ENCODE results near the gene BRINP3.

Gene BRINP3

DNA sequence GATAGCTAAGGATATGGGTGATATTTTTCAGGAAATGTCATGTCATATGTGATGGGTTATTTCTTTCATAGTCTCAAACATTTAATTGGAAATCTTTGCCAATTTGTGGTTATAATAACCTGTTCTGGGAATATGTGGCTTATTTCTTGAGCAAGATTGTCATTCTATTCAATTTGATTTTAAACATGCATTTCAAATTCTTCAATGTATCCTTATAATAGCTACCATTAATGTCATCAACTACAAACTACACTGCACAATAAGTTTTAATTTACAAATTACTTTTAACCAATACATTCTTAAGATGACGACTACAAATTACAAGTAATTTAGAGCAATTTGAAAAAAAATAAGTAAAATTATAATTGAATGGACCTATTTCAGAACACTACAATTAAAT is 164.9 kb downstream of the BRINP3 start:
- ATAC-seq (no peak), DNase-seq (no peak)
- Mint-ChIP-seq H3K4me1 (no peaks in the 10 kb centered on the region), H3K27me3 (no peaks in the 10 kb centered on the region), H3K4me3 (no peak overlapping the region), H3K27ac (no peak overlapping the region), H3K9me3 (peaks cover 0 to 7% of the 10 kb centered on the region in 2 donors)

DNA sequence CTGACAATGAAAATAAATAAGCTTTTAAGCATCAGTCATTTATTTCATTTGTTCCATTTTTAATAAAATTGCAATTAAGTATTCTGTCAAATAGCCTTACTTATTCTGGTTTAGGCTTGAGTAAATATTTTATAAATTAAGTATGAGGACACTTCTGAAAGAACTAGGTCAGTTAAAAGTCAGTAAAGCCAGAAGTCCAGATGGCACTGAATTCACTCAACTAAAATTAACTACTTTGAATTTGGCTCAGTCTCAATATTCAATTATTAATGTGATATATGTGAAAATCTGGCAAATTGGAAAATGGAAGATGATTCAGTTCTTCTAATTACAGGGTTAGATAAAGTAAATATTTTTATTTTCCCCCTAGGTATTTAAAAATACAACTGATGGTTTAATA is 174.2 kb downstream of the BRINP3 start:
- Mint-ChIP-seq H3K4me1 (no peaks in the 10 kb centered on the region), H3K27me3 (no peaks in the 10 kb centered on the region), H3K27ac (no peak overlapping the region), H3K9me3 (peaks cover 7 to 11% of the 10 kb centered on the region in 2 donors), H3K4me3 (no peak overlapping the region)
- ATAC-seq (no peak), DNase-seq (no peak)

DNA sequence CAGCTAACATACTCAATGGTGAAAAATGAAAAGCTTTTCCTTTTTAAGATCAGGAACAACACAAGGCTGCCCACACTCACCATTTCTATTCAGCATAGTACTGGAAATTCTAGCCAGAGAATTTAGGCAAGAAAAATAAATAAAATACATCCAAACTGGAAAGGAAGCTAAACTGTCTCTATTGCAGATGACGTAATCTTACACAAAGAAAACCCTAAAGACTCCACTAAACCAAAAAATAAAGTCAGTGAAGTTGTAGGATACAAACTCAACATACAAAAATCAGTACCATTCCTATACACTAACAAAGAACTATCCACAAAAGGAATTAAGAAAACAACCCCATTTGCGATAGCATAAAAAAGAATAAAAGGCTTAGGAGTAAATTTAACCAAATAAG is 181.2 kb downstream of the BRINP3 start:
- no peak for DNase-seq
- no peak overlapping the region for H3K27ac Mint-ChIP-seq
- no peaks in the 10 kb centered on the region for H3K27me3 Mint-ChIP-seq
- H3K9me3 Mint-ChIP-seq = peaks cover 0 to 16% of the 10 kb centered on the region in 2 donors
- ATAC-seq = no peak
- no peaks in the 10 kb centered on the region for H3K4me1 Mint-ChIP-seq
- no peak overlapping the region for H3K4me3 Mint-ChIP-seq

DNA sequence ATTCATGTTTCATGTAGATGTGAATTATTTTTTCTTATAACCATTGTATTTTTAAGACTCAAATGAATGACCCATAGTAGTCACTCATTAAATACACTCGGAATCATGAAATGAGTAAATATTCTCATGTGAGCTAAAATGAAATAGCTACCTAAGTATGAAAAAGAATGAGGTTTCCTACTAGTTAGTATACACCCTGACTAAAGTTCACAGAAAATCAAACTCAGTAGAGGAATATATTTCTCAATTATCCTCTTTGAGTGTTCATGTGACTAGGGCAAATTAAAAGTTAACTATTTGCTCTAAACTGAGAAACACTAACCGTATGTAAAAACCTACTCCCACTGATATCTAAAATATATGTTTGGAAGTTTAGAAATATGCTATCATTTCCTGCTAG is 187.8 kb downstream of the BRINP3 start:
- no peak for ATAC-seq
- H3K27ac Mint-ChIP-seq = no peak overlapping the region

DNA sequence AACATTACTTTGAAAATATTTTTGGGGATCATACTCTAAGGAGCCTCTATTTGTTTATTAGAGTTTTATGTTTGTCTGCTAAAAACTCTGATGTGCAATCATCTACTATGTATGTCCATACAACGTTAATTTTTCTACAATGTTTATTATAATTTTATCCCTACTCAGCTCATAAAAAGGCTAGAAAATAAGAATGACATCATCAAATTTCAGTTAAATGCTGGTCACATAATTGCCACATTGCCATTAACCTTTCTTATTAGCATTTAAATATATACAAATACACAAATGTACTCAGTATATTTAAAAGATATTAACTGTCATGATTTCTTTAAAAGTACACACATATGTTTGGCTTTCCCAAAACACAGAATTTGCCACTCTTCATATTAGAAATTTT is 191.6 kb downstream of the BRINP3 start:
- peaks cover 5 to 8% of the 10 kb centered on the region in 2 donors for H3K9me3 Mint-ChIP-seq
- no peaks in the 10 kb centered on the region for H3K4me1 Mint-ChIP-seq
- H3K27me3 Mint-ChIP-seq = no peaks in the 10 kb centered on the region
- DNase-seq (no peak), ATAC-seq (no peak)
- no peak overlapping the region for H3K4me3 Mint-ChIP-seq
- H3K27ac Mint-ChIP-seq = no peak overlapping the region

More for the DNA sequence above, 187.8 kb downstream of the BRINP3 start:
- no peak for DNase-seq
- no peaks in the 10 kb centered on the region for H3K27me3 Mint-ChIP-seq
- H3K4me1 Mint-ChIP-seq = no peaks in the 10 kb centered on the region
- H3K9me3 Mint-ChIP-seq = peaks cover 5 to 8% of the 10 kb centered on the region in 2 donors
- no peak overlapping the region for H3K4me3 Mint-ChIP-seq

- no peak for DNase-seq
- H3K27ac Mint-ChIP-seq = no peak overlapping the region
- no peaks in the 10 kb centered on the region for H3K27me3 Mint-ChIP-seq
- peaks cover 0 to 4% of the 10 kb centered on the region in 2 donors for H3K9me3 Mint-ChIP-seq
- no peak for ATAC-seq
- H3K4me3 Mint-ChIP-seq = no peak overlapping the region
- H3K4me1 Mint-ChIP-seq = no peaks in the 10 kb centered on the region
Measured at GRCh38 chr1:190277107-190277506, 200.6 kb downstream of the BRINP3 start.

DNA sequence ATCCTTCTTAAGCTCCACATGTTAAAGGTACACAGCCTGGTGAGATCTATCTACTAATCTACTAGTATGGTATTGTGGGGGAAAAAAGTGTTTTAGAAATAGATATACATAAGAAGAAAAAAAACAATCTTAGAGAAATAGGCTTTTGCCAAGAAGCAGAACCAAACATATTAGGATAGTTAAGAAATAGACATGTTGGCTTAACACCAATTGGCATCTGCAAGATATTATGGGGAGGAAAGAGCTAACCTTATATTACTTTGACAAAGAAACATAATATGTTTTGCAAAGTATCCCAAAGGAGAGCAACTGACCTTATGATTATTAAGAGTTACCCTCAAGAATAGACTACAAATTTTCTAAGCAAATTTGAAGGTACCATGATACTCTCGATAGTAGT is 202.9 kb downstream of the BRINP3 start:
- no peaks in the 10 kb centered on the region for H3K27me3 Mint-ChIP-seq
- ATAC-seq (no peak), DNase-seq (no peak)
- H3K4me1 Mint-ChIP-seq = no peaks in the 10 kb centered on the region
- no peak overlapping the region for H3K27ac Mint-ChIP-seq
- no peak overlapping the region for H3K4me3 Mint-ChIP-seq
- H3K9me3 Mint-ChIP-seq = no peaks in the 10 kb centered on the region

GRCh38 chr1:190273161-190273560 is 204.5 kb downstream of the BRINP3 start:
- ATAC-seq = no peak
- no peaks in the 10 kb centered on the region for H3K27me3 Mint-ChIP-seq

DNA sequence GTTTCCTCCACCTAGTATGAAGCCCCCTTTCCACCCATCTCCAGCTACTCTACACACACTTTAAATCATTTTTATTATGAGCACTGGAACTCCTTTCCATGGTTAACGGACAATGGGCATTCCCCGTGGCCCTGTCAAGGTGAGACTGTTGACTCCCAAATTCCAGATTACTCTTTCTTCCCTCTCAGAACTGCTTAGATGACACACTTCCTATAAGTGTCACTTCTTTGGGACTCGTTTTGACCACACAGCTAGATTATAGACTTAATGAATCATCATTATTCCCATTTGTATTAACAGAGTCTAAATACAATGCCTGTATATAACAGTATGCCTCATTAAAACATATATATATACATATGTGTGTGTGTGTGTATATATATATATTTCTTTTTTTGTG is 215.1 kb downstream of the BRINP3 start:
- Mint-ChIP-seq H3K4me3 (no peak overlapping the region), H3K9me3 (peaks cover 9% of the 10 kb centered on the region in 2 donors), H3K4me1 (no peaks in the 10 kb centered on the region), H3K27ac (no peak overlapping the region), H3K27me3 (no peaks in the 10 kb centered on the region)
- no peak for DNase-seq
- no peak for ATAC-seq

More at GRCh38 chr1:190273161-190273560, 204.5 kb downstream of the BRINP3 start:
- H3K27ac Mint-ChIP-seq = no peak overlapping the region
- H3K4me1 Mint-ChIP-seq = no peaks in the 10 kb centered on the region
- DNase-seq = no peak
- no peaks in the 10 kb centered on the region for H3K9me3 Mint-ChIP-seq
- no peak overlapping the region for H3K4me3 Mint-ChIP-seq

GRCh38 chr1:190259424-190259823 is 218.2 kb downstream of the BRINP3 start:
- Mint-ChIP-seq H3K4me3 (no peak overlapping the region), H3K4me1 (no peaks in the 10 kb centered on the region), H3K9me3 (peaks cover 23 to 32% of the 10 kb centered on the region in 2 donors), H3K27ac (no peak overlapping the region), H3K27me3 (no peaks in the 10 kb centered on the region)
- ATAC-seq (no peak), DNase-seq (no peak)

DNA sequence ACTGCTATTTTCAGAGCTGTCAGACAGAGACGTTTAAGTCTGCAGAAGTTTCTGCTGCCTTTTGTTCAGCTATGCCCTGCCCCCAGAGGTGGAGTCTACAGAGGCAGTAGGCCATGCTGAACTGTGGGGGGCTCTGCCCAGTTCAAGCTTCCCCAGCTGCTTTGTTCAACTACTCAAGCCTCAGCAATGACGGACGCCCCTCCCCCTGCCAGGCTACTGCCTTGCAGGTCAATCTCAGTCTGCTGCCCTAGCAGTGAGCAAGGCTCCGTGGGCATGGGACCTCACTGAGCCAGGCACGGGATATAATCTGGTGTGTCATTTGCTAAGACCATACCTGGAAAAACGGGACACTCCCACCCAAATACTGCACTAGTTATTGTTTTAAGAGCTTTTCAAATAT is 219.7 kb downstream of the BRINP3 start:
- Mint-ChIP-seq H3K4me3 (no peak overlapping the region), H3K27ac (no peak overlapping the region), H3K4me1 (no peaks in the 10 kb centered on the region), H3K9me3 (peaks cover 28 to 32% of the 10 kb centered on the region in 2 donors), H3K27me3 (no peaks in the 10 kb centered on the region)
- DNase-seq (no peak), ATAC-seq (no peak)

- ATAC-seq = no peak
- no peaks in the 10 kb centered on the region for H3K4me1 Mint-ChIP-seq
Measured at GRCh38 chr1:190252046-190252445, 225.6 kb downstream of the BRINP3 start.

DNA sequence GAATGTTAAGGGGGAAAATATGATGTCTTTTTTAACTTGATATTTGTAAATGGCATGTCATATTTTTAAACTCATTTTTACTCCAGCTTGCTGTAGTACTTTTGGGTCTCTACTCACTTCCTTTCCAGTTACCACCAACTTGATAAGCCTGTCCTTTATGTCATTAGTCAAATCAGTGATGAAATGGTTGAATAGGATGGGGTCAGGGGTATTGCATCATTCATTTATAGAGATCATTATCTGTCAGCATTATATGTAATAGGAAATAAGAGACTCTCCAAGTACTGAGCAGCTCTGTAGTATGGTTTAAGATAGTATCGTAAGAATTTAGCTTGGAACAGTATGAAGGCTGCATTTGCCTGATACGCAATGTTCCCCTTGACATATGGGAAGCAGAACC is 227.3 kb downstream of the BRINP3 start:
- H3K27me3 Mint-ChIP-seq = no peaks in the 10 kb centered on the region
- no peak overlapping the region for H3K4me3 Mint-ChIP-seq
- DNase-seq (no peak), ATAC-seq (no peak)
- H3K27ac Mint-ChIP-seq = no peak overlapping the region
- H3K9me3 Mint-ChIP-seq = peaks cover 4 to 8% of the 10 kb centered on the region in 2 donors
- H3K4me1 Mint-ChIP-seq = no peaks in the 10 kb centered on the region

More at GRCh38 chr1:190252046-190252445, 225.6 kb downstream of the BRINP3 start:
- Mint-ChIP-seq H3K27ac (no peak overlapping the region), H3K9me3 (peaks cover 16 to 25% of the 10 kb centered on the region in 2 donors), H3K4me3 (no peak overlapping the region), H3K27me3 (no peaks in the 10 kb centered on the region)
- no peak for DNase-seq

GRCh38 chr1:190244406-190244805 is 233.3 kb downstream of the BRINP3 start:
- Mint-ChIP-seq H3K4me1 (no peaks in the 10 kb centered on the region), H3K4me3 (no peak overlapping the region), H3K27me3 (no peaks in the 10 kb centered on the region), H3K9me3 (peaks cover 0 to 7% of the 10 kb centered on the region in 2 donors), H3K27ac (no peak overlapping the region)
- DNase-seq (no peak), ATAC-seq (no peak)

GRCh38 chr1:190243056-190243455 is 234.6 kb downstream of the BRINP3 start:
- ATAC-seq (no peak), DNase-seq (no peak)
- H3K27ac Mint-ChIP-seq = no peak overlapping the region
- no peaks in the 10 kb centered on the region for H3K4me1 Mint-ChIP-seq
- no peaks in the 10 kb centered on the region for H3K27me3 Mint-ChIP-seq
- H3K4me3 Mint-ChIP-seq = no peak overlapping the region
- H3K9me3 Mint-ChIP-seq = peaks cover 0 to 13% of the 10 kb centered on the region in 2 donors

DNA sequence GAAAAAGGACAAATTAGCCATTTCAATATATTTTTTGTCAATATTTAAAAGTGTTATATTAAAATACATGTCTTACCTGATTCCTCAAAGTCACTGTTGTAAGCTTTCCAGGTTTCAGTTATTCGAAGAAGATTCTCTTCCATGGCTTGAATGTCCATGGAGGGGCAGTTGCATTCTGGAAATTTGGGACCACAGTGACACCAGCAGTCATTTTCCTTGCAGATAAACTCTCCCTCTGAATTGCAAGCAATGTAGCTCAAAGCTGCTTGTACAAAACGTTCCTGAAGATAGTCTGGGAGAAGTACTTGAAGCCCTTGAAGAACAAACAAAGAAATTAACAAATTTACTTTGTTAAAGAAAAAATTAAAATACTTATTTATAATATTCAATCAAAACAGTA is 251.7 kb downstream of the BRINP3 start:
- DNase-seq (no peak), ATAC-seq (no peak)
- no peaks in the 10 kb centered on the region for H3K27me3 Mint-ChIP-seq
- H3K4me3 Mint-ChIP-seq = no peak overlapping the region
- peaks cover 10 to 17% of the 10 kb centered on the region in 2 donors for H3K9me3 Mint-ChIP-seq
- no peaks in the 10 kb centered on the region for H3K4me1 Mint-ChIP-seq
- no peak overlapping the region for H3K27ac Mint-ChIP-seq

DNA sequence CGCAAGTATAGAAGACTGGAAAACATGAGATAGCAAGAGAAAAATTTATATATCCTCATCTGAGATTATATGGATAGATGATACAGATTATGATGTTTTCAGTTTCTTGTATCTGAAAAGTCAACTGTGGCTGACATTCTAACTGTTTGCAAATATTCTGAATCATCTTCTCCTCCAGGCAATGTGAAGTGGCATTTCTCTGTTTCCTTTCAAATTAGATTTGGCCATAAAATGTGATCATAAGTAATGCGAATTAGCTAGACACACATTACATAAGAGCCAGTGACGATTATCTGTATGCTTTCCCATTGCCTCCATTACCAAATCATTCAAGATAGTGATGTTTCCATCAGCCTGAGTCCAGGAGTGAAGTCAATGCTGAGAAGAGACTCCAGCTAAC is 265.2 kb downstream of the BRINP3 start:
- Mint-ChIP-seq H3K27ac (no peak overlapping the region), H3K9me3 (peaks cover 0 to 6% of the 10 kb centered on the region in 2 donors), H3K27me3 (no peaks in the 10 kb centered on the region), H3K4me3 (no peak overlapping the region), H3K4me1 (no peaks in the 10 kb centered on the region)
- DNase-seq (no peak), ATAC-seq (no peak)
